Left ventricle myocardium inferior (tissue), 1 donor: Measurements from ENCODE around the gene SERPINA3. TPM values are rescaled to one million over a fixed set of nuclear protein-coding genes. Genes with fewer than 3 reads are reported as not detected.

Experiments used
- DNase-seq: peaks from one replicate; pipeline ENCODE4 v3.0.0-alpha.2; 2020
- H3K27ac ChIP-seq: fragments of 200-600 bp; replicated peaks from 2 replicates; pipeline ENCODE4 v1.8.0; 2021
- H3K27me3 ChIP-seq: fragments of 200-600 bp; 2 replicates; pipeline ENCODE4 v1.8.0; 2021; ENCODE audit warnings: low read depth
- H3K36me3 ChIP-seq: fragments of 200-600 bp; 2 replicates; pipeline ENCODE4 v1.8.0; 2021
- H3K4me1 ChIP-seq: fragments of 200-600 bp; 2 replicates; pipeline ENCODE4 v1.8.0; 2021
- H3K4me3 ChIP-seq: fragments of 200-600 bp; 2 replicates; pipeline ENCODE4 v1.8.0; 2021; ENCODE audit warnings: mild to moderate bottlenecking, moderate library complexity
- H3K9me3 ChIP-seq: fragments of 200-600 bp; replicated peaks from 2 replicates; pipeline ENCODE4 v1.8.0; 2021
- CTCF ChIP-seq: fragments of 200-600 bp; IDR thresholded peaks from 2 replicates; pipeline ENCODE4 v1.8.0; 2021; ENCODE audit warnings: antibody characterized with exemption, mild to moderate bottlenecking, borderline replicate concordance
- intact Hi-C: fragments of 100-400 bp; cut with micrococcal nuclease; formaldehyde crosslinking; loops from one replicate; pipeline ENCODE4 v1.11.0; 2022
- total RNA-seq: library from RNA; stranded (reverse); fragmentation: NEBNext Ultra II Directional; extraction: Animal tissue kit (Norgen Biotek cat#: 25700); gene quantifications from one replicate; pipeline ENCODE4 v1.2.1, GENCODE V29; 2021
- donor health status: DM: no; HTN: yes; CAD: no; lungs with severe emphysema.

The SERPINA3 gene
- total RNA-seq, 1 donor from 2014 or later, result 45.5 TPM

- no peaks in the 10 kb centered on the region for H3K4me1 ChIP-seq
- H3K9me3 ChIP-seq, result no peaks in the 10 kb centered on the region
- intact Hi-C loops, result no loop called here
- no peak overlapping the region for H3K27ac ChIP-seq
- no peak for DNase-seq
- H3K4me3 ChIP-seq, result no peak overlapping the region
- H3K27me3 ChIP-seq, result peaks cover 28% of the 10 kb centered on the region
- H3K36me3 ChIP-seq, result no peaks in the 10 kb centered on the region
- no peak for TF ChIP-seq CTCF
These were observed 42.2 kb upstream of the SERPINA3 start for GRCh38 chr14:94570002-94570400.

- intact Hi-C loops, result no loop called here
- no peaks in the 10 kb centered on the region for H3K36me3 ChIP-seq
These were observed 41.8 kb upstream of the SERPINA3 start for GRCh38 chr14:94570440-94570839.

GRCh38 chr14:94571395-94571794 lies 40.8 kb upstream of the SERPINA3 start:
- peak overlapping the region; percentile 67 for H3K27ac ChIP-seq
- H3K27me3 ChIP-seq, result peaks cover 28% of the 10 kb centered on the region
- intact Hi-C loops, result no loop called here
- DNase-seq, result peak; percentile 26
- H3K4me3 ChIP-seq, result no peak overlapping the region
- no peak for TF ChIP-seq CTCF
- H3K4me1 ChIP-seq, result no peaks in the 10 kb centered on the region
- H3K9me3 ChIP-seq, result no peaks in the 10 kb centered on the region
- H3K36me3 ChIP-seq, result no peaks in the 10 kb centered on the region

More at GRCh38 chr14:94570440-94570839, 41.8 kb upstream of the SERPINA3 start:
- TF ChIP-seq CTCF, result no peak
- Histone ChIP-seq H3K4me3 (no peak overlapping the region), H3K9me3 (no peaks in the 10 kb centered on the region), H3K27ac (no peak overlapping the region), H3K27me3 (peaks cover 28% of the 10 kb centered on the region), H3K4me1 (no peaks in the 10 kb centered on the region)
- DNase-seq, result no peak

GRCh38 chr14:94571950-94572349 lies 40.2 kb upstream of the SERPINA3 start:
- no peak for TF ChIP-seq CTCF
- H3K36me3 ChIP-seq, result no peaks in the 10 kb centered on the region
- peaks cover 28% of the 10 kb centered on the region for H3K27me3 ChIP-seq
- peak overlapping the region; percentile 67 for H3K27ac ChIP-seq
- intact Hi-C loops, result no loop called here
- H3K9me3 ChIP-seq, result no peaks in the 10 kb centered on the region
- no peak for DNase-seq
- no peak overlapping the region for H3K4me3 ChIP-seq
- no peaks in the 10 kb centered on the region for H3K4me1 ChIP-seq

- Histone ChIP-seq H3K4me1 (no peaks in the 10 kb centered on the region), H3K36me3 (no peaks in the 10 kb centered on the region), H3K27ac (peak overlapping the region; percentile 67), H3K27me3 (peaks cover 25% of the 10 kb centered on the region), H3K4me3 (no peak overlapping the region), H3K9me3 (no peaks in the 10 kb centered on the region)
- intact Hi-C loops, result no loop called here
- TF ChIP-seq CTCF, result no peak
- DNase-seq, result no peak
These were observed 39.4 kb upstream of the SERPINA3 start for GRCh38 chr14:94572637-94573303.
